Neuronal stem cell (in vitro differentiated cells): ENCODE measurements around the gene SLC37A1.

Experiments used
- DNase-seq: peaks from one replicate; pipeline ENCODE4 v3.0.0-alpha.2; 2013; ENCODE audit warnings: low spot score
- H2AFZ ChIP-seq: one replicate; pipeline ENCODE4 v1.6.1; 2013; ENCODE audit warnings: mild to moderate bottlenecking, low read length, inconsistent platforms
- H2AK5ac ChIP-seq: 2 replicates; pipeline ENCODE4 v1.6.1; 2013; ENCODE audit warnings: low read depth, mild to moderate bottlenecking, inconsistent platforms, low read length, moderate library complexity, mixed read lengths
- H2BK120ac ChIP-seq: 2 replicates; pipeline ENCODE4 v1.6.1; 2013; ENCODE audit warnings: low read depth, mild to moderate bottlenecking, inconsistent platforms, low read length, moderate library complexity, mixed read lengths
- H2BK12ac ChIP-seq: one replicate; pipeline ENCODE4 v1.6.1; 2013; ENCODE audit warnings: low read length, inconsistent platforms
- H2BK15ac ChIP-seq: 2 replicates; pipeline ENCODE4 v1.6.1; 2013; ENCODE audit warnings: mild to moderate bottlenecking, low read length, inconsistent platforms, mixed read lengths
- H2BK5ac ChIP-seq: one replicate; pipeline ENCODE4 v1.6.1; 2013; ENCODE audit warnings: inconsistent platforms, mild to moderate bottlenecking, low read length, moderate library complexity
- H3K14ac ChIP-seq: one replicate; pipeline ENCODE4 v1.6.1; 2013; ENCODE audit warnings: low read length, inconsistent platforms
- H3K18ac ChIP-seq: 2 replicates; pipeline ENCODE4 v1.6.1; 2013; ENCODE audit warnings: low read length, inconsistent platforms
- H3K23ac ChIP-seq: 2 replicates; pipeline ENCODE4 v1.6.1; 2013; ENCODE audit warnings: low read depth, mild to moderate bottlenecking, mixed read lengths, low read length, inconsistent platforms; ENCODE audit not compliant: poor library complexity
- H3K27ac ChIP-seq: replicated peaks from 3 replicates; pipeline ENCODE4 v1.5.1; 2013; ENCODE audit warnings: low read length, inconsistent platforms
- H3K27me3 ChIP-seq, 3 experiments: 2 replicates each; pipeline ENCODE4 v1.6.1; 2013; ENCODE audit warnings: low read length in 3 of 3, mild to moderate bottlenecking in 2 of 3, inconsistent platforms in 1 of 3, low read depth in 1 of 3, mixed read lengths in 1 of 3, moderate library complexity in 1 of 3; ENCODE audit not compliant: control insufficient read depth in 3 of 3, insufficient read depth in 3 of 3
- H3K36me3 ChIP-seq, 2 donors: replicated peaks in 1 of 2; 2 replicates each; pipeline ENCODE4 v1.6.1; 2013; ENCODE audit warnings: low read length in 2 of 2; ENCODE audit not compliant: control insufficient read depth in 2 of 2, insufficient read depth in 2 of 2
- H3K4ac ChIP-seq: 2 replicates; pipeline ENCODE4 v1.6.1; 2013; ENCODE audit warnings: inconsistent platforms, mild to moderate bottlenecking, low read length, moderate library complexity
- H3K4me1 ChIP-seq, 2 donors: 1 replicate in 1 of 2; 2 replicates in 1 of 2; pipeline ENCODE4 v1.6.1; 2013; ENCODE audit warnings: low read length in 2 of 2, low read depth in 1 of 2; ENCODE audit not compliant: control insufficient read depth in 2 of 2, insufficient read depth in 1 of 2
- H3K4me2 ChIP-seq: one replicate; pipeline ENCODE4 v1.6.1; 2013; ENCODE audit warnings: mild to moderate bottlenecking, low read length, inconsistent platforms; ENCODE audit not compliant: insufficient read depth, poor library complexity, severe bottlenecking
- H3K4me3 ChIP-seq, 2 donors: 2 replicates each; pipeline ENCODE4 v1.5.1; 2013; ENCODE audit warnings: low read length in 2 of 2, mild to moderate bottlenecking in 2 of 2, inconsistent platforms in 1 of 2, moderate library complexity in 1 of 2
- H3K79me1 ChIP-seq: one replicate; pipeline ENCODE4 v1.6.1; 2013; ENCODE audit warnings: low read depth, mild to moderate bottlenecking, inconsistent platforms, low read length, moderate library complexity
- H3K9ac ChIP-seq: one replicate; pipeline ENCODE4 v1.6.1; 2013; ENCODE audit warnings: mild to moderate bottlenecking, low read depth, low read length, inconsistent platforms; ENCODE audit not compliant: poor library complexity
- H3K9me3 ChIP-seq, 2 donors: replicated peaks in 1 of 2; 2 replicates each; pipeline versions ENCODE3 to v1.6.1; 2013; ENCODE audit warnings: low read length in 2 of 2, mild to moderate bottlenecking in 2 of 2, inconsistent platforms in 1 of 2, low read depth in 1 of 2, mixed read lengths in 1 of 2, moderate library complexity in 1 of 2; ENCODE audit not compliant: control insufficient read depth in 2 of 2, insufficient read depth in 1 of 2
- H4K8ac ChIP-seq: one replicate; pipeline ENCODE4 v1.6.1; 2013; ENCODE audit warnings: low read depth, mild to moderate bottlenecking, inconsistent platforms, low read length, moderate library complexity
- H4K91ac ChIP-seq: one replicate; pipeline ENCODE4 v1.6.1; 2013; ENCODE audit warnings: low read length, low read depth, mild to moderate bottlenecking, inconsistent platforms; ENCODE audit not compliant: poor library complexity
- WGBS, 2 donors: extraction: QIAGEN DNeasy Blood & Tissue Kit; methylation state at CpG; one replicate each; pipeline ENCODE4 v1.1.7; 2013; ENCODE audit warnings: missing lambda C conversion rate in 2 of 2, mixed read lengths in 1 of 2; ENCODE audit not compliant: insufficient read length in 2 of 2, insufficient replicate concordance in 1 of 2; ENCODE audit errors: extremely low coverage in 2 of 2; 5-methylcytosine and 5-hydroxymethylcytosine counted together

Gene SLC37A1

DNA sequence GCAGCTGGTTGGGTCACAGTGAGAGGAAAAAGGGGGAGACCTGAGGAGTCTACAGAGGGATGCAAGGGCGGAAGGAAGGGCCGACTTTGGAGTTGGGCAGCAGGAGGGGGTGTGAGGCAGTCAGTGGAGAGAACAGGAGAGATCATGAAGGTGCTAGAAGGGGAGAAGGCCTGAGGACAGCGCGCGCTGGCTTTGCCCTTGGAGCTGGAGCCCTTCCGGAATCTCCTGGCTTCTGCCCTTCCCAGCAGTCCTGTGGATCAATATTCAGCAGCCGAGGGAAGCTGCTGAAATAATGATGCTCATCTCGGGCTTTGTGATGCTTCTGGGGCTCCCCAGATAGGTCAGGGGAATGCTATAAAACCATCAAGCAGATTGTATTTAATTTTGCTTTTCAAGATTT, 26.7 kb downstream of the SLC37A1 start:
- no peak for DNase-seq
- no peak overlapping the region for H4K8ac ChIP-seq
- H3K9me3 ChIP-seq, result no peaks in the 10 kb centered on the region
- no peak overlapping the region for H3K23ac ChIP-seq
- H2AFZ ChIP-seq, result no peak overlapping the region
- no peak overlapping the region for H2BK120ac ChIP-seq
- no CpG with 5 or more reads among the region's 8 CpGs for WGBS, 2 donors
- H3K36me3 ChIP-seq, result no peaks in the 10 kb centered on the region
- no peak overlapping the region for H3K4me2 ChIP-seq
- H2AK5ac ChIP-seq, result peak overlapping the region; percentile 17
- H3K27me3 ChIP-seq, result peaks cover 0 to 5% (median 0%) of the 10 kb centered on the region in 3 experiments
- no peak overlapping the region for H3K9ac ChIP-seq
- H3K4ac ChIP-seq, result no peak overlapping the region
- H2BK5ac ChIP-seq, result no peak overlapping the region
- no peak overlapping the region for H4K91ac ChIP-seq
- no peak overlapping the region for H2BK15ac ChIP-seq
- H3K79me1 ChIP-seq, result no peaks in the 10 kb centered on the region
- H3K27ac ChIP-seq, result no peak overlapping the region
- no peaks in the 10 kb centered on the region for H3K4me1 ChIP-seq
- no peak overlapping the region for H3K14ac ChIP-seq
- H3K4me3 ChIP-seq, result no peak overlapping the region
- peak overlapping the region; percentile 4 for H3K18ac ChIP-seq
- no peak overlapping the region for H2BK12ac ChIP-seq

DNA sequence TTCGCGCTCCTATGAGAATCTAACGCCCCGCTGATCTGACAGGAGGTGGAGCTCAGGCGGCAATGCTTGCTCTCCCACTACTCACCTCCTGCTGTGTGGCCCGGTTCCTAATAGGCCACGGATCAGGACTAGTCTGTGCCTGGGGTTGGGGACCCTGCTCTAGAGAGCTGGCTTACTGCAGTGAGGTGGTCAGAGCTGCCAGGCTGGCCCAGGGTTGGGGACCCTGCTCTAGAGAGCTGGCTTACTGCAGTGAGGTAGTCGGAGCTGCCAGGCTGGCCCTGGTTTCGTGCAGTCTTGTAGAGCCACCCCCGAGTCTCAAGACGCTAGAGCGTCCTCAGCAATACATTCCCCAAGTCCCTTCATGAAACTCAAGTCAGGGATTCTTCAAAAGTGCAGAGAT, 27.5 kb downstream of the SLC37A1 start:
- Histone ChIP-seq H3K4me1 (no peaks in the 10 kb centered on the region), H3K27ac (no peak overlapping the region), H3K23ac (no peak overlapping the region), H2BK120ac (no peak overlapping the region), H4K91ac (no peak overlapping the region), H2BK12ac (no peak overlapping the region), H2BK15ac (no peak overlapping the region), H4K8ac (no peak overlapping the region), H3K27me3 (peaks cover 0 to 5% (median 0%) of the 10 kb centered on the region in 3 experiments), H3K14ac (no peak overlapping the region), H2AFZ (no peak overlapping the region), H2BK5ac (no peak overlapping the region), H3K4me3 (no peak overlapping the region), H3K4me2 (no peak overlapping the region), H3K79me1 (no peaks in the 10 kb centered on the region), H3K9ac (no peak overlapping the region), H3K36me3 (no peaks in the 10 kb centered on the region), H2AK5ac (no peak overlapping the region), H3K18ac (no peak overlapping the region), H3K9me3 (no peaks in the 10 kb centered on the region), H3K4ac (no peak overlapping the region)
- no peak for DNase-seq
- WGBS, 2 donors, result no CpG with 5 or more reads among the region's 12 CpGs

DNA sequence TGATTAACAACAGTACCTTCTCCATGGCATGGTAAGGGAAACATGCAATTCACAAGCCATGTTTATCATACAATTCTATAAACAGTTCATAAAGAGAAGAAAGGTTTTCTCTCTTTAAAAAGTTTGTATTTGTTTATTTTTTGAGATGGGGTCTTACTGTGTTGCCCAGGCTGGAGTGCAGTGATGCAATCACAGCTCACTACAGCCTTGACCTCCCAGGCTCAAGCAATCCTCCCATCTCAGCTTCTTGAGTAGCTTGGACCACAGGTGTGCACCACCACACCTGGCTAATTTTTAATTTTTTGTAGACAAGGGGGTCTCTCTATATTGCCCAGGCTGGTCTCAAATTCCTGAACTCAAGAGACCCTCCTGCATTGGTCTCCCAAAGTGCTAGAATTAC, 28.0 kb downstream of the SLC37A1 start:
- Histone ChIP-seq H2BK12ac (no peak overlapping the region), H3K23ac (no peak overlapping the region), H3K27ac (no peak overlapping the region), H3K4me1 (no peaks in the 10 kb centered on the region), H3K4me3 (no peak overlapping the region), H2AFZ (no peak overlapping the region), H3K36me3 (no peaks in the 10 kb centered on the region), H3K9ac (no peak overlapping the region), H2BK5ac (no peak overlapping the region), H3K4ac (no peak overlapping the region), H2BK15ac (no peak overlapping the region), H3K9me3 (no peaks in the 10 kb centered on the region), H2AK5ac (no peak overlapping the region), H3K79me1 (no peaks in the 10 kb centered on the region), H2BK120ac (no peak overlapping the region), H4K91ac (no peak overlapping the region), H3K27me3 (peaks cover 0 to 3% (median 0%) of the 10 kb centered on the region in 3 experiments), H3K4me2 (no peak overlapping the region), H3K18ac (no peak overlapping the region), H4K8ac (no peak overlapping the region), H3K14ac (no peak overlapping the region)
- DNase-seq, result no peak

GRCh38 chr21:42542196-42542595, 28.5 kb downstream of the SLC37A1 start:
- Histone ChIP-seq H3K27ac (no peak overlapping the region), H3K9me3 (no peaks in the 10 kb centered on the region), H2BK5ac (no peak overlapping the region), H3K4ac (no peak overlapping the region), H3K79me1 (no peaks in the 10 kb centered on the region), H3K9ac (no peak overlapping the region), H3K23ac (no peak overlapping the region), H2AFZ (no peak overlapping the region), H2AK5ac (no peak overlapping the region), H3K36me3 (no peaks in the 10 kb centered on the region), H3K27me3 (peaks cover 0 to 5% (median 0%) of the 10 kb centered on the region in 3 experiments), H2BK15ac (no peak overlapping the region), H3K4me2 (no peak overlapping the region), H2BK12ac (no peak overlapping the region), H3K4me1 (no peaks in the 10 kb centered on the region), H3K18ac (no peak overlapping the region), H3K4me3 (no peak overlapping the region), H3K14ac (no peak overlapping the region), H4K8ac (no peak overlapping the region), H4K91ac (no peak overlapping the region), H2BK120ac (no peak overlapping the region)
- WGBS, 2 donors, result no CpG with 5 or more reads among the region's 8 CpGs
- no peak for DNase-seq
